HCT116 (cell line): ENCODE measurements around the gene CHD1. TPM values are rescaled to one million over a fixed set of nuclear protein-coding genes. Genes with fewer than 3 reads are reported as not detected.
A peak's percentile ranks its signal among the peaks of the same experiment; 100 is the strongest.

Experiments
- ATAC-seq: fragments of 200-7000 bp; cut with Tn5 transposase; 2 replicates; pipeline ENCODE4 v1.9.1; 2020; ENCODE audit warnings: mild to moderate bottlenecking, moderate library complexity
- BruUV-seq: library from RNA; stranded (reverse); fragments of 400-500 nt; replicated peaks from 2 replicates; lab custom pipeline; 2021; lab: Mats Ljungman, UMichigan
- CTCF ChIA-PET: fragments of 300-600 bp; sonication (Branson Sonifier 250); formaldehyde crosslinking; loops from one replicate; lab custom pipeline; 2021; ENCODE audit warnings: antibody characterized with exemption; lab: Charles Lee
- POLR2A ChIA-PET: fragments of 300-600, 350-600 bp; sonication (Branson Sonifier 250); formaldehyde crosslinking; loops from one replicate; lab custom pipeline; 2021; ENCODE audit warnings: antibody characterized with exemption; lab: Charles Lee
- RAD21 ChIA-PET, 2 experiments: fragments of 300-600 bp; sonication (Branson Sonifier 250); formaldehyde crosslinking; loops; one replicate each; lab custom pipeline; 2023; ENCODE audit warnings: low total read pairs in 2 of 2; ENCODE audit not compliant: uncharacterized antibody in 2 of 2, unreplicated experiment in 2 of 2, low non-redundant PET in 1 of 2; lab: Charles Lee
- DNase-seq: peaks from one replicate; pipeline ENCODE4 v3.0.0-alpha.2; 2010; ENCODE audit warnings: low read depth, low spot score
- H2AFZ ChIP-seq: fragments of 200-600 bp; shearing (Covaris generic), sonication (generic); 2 replicates; pipeline ENCODE4 v1.6.1; 2017; ENCODE audit warnings: low read depth, mixed run types, mixed read lengths, antibody characterized with exemption, low read length; ENCODE audit not compliant: poor library complexity, severe bottlenecking
- H3K27ac ChIP-seq: 2 replicates; pipeline ENCODE4 v1.5.1; 2012; ENCODE audit warnings: low read depth, low read length
- H3K27me3 ChIP-seq: fragments of 200-600 bp; sonication (generic); 2 replicates; pipeline ENCODE4 v1.6.1; 2016; ENCODE audit warnings: mixed run types, low read length, mixed read lengths; ENCODE audit not compliant: insufficient read depth
- H3K36me3 ChIP-seq, 2 experiments: fragments of 200-500 bp in 1 of 2; fragments of 200-600 bp in 1 of 2; sonication (Bioruptor generic) in 1 of 2; sonication (generic) in 1 of 2; 2 replicates each; pipeline versions ENCODE4 v1.5.1 to v1.6.1; 2014 to 2016; ENCODE audit warnings: low read length in 2 of 2, inconsistent platforms in 1 of 2, mixed read lengths in 1 of 2, mixed run types in 1 of 2; ENCODE audit not compliant: insufficient read depth in 2 of 2, control insufficient read depth in 1 of 2
- H3K4me1 ChIP-seq, 2 experiments: fragments of 200-600 bp in 1 of 2; sonication (generic) in 1 of 2; 2 replicates each; pipeline versions ENCODE4 v1.5.1 to v1.6.1; 2012 to 2017; ENCODE audit warnings: low read length in 2 of 2, inconsistent platforms in 1 of 2, mild to moderate bottlenecking in 1 of 2, mixed read lengths in 1 of 2, mixed run types in 1 of 2, moderate library complexity in 1 of 2; ENCODE audit not compliant: insufficient read depth in 2 of 2, control insufficient read depth in 1 of 2
- H3K4me2 ChIP-seq: fragments of 200-600 bp; sonication (generic); 2 replicates; pipeline ENCODE4 v1.6.1; 2017; ENCODE audit warnings: mixed run types, low read length, mixed read lengths
- H3K4me3 ChIP-seq, 2 experiments: fragments of 200-600 bp in 1 of 2; sonication (generic) in 1 of 2; replicated peaks in 1 of 2; 2 replicates each; pipeline ENCODE4 v1.5.1; 2011 to 2016; ENCODE audit warnings: low read length in 2 of 2, control low read depth in 1 of 2, low read depth in 1 of 2, mild to moderate bottlenecking in 1 of 2, mixed read lengths in 1 of 2, mixed run types in 1 of 2
- H3K79me2 ChIP-seq: fragments of 200-600 bp; sonication (generic); 2 replicates; pipeline ENCODE4 v1.6.1; 2017; ENCODE audit warnings: mild to moderate bottlenecking, mixed run types, low read length, moderate library complexity, mixed read lengths; ENCODE audit not compliant: insufficient read depth
- H3K9ac ChIP-seq: fragments of 200-600 bp; sonication (generic); 2 replicates; pipeline ENCODE4 v1.6.1; 2016; ENCODE audit warnings: low read length, mixed read lengths
- H3K9me2 ChIP-seq: fragments of 200-600 bp; sonication (generic), shearing (Covaris generic); 2 replicates; pipeline ENCODE4 v1.6.1; 2017; ENCODE audit warnings: mixed run types, mild to moderate bottlenecking, moderate library complexity; ENCODE audit not compliant: insufficient read depth
- H3K9me3 ChIP-seq, 2 experiments: fragments of 200-500 bp in 1 of 2; fragments of 200-600 bp in 1 of 2; sonication (Bioruptor generic) in 1 of 2; sonication (generic) in 1 of 2; 2 replicates each; pipeline ENCODE4 v1.6.1; 2014 to 2017; ENCODE audit warnings: low read length in 2 of 2, mixed read lengths in 2 of 2, inconsistent platforms in 1 of 2, low read depth in 1 of 2, mild to moderate bottlenecking in 1 of 2, mixed run types in 1 of 2, moderate library complexity in 1 of 2; ENCODE audit not compliant: control insufficient read depth in 1 of 2, insufficient read depth in 1 of 2
- H4K20me1 ChIP-seq: fragments of 200-600 bp; sonication (generic), shearing (Covaris generic); 2 replicates; pipeline ENCODE4 v1.6.1; 2017; ENCODE audit warnings: mixed run types, mild to moderate bottlenecking, moderate library complexity; ENCODE audit not compliant: insufficient read depth
- CEBPB ChIP-seq: IDR thresholded peaks from 2 replicates; pipeline ENCODE4 v1.6.1; 2012; ENCODE audit warnings: low read depth
- CTCF ChIP-seq, 3 experiments: fragments of 200-600 bp in 1 of 3; sonication (generic) in 1 of 3; IDR thresholded peaks in 2 of 3; conservative IDR thresholded peaks in 1 of 3; 2 replicates each; pipeline ENCODE4 v1.5.1; 2012 to 2017; ENCODE audit warnings: low read depth in 2 of 3, low read length in 2 of 3, antibody characterized with exemption in 1 of 3, borderline replicate concordance in 1 of 3, control low read depth in 1 of 3, mild to moderate bottlenecking in 1 of 3, mixed read lengths in 1 of 3, mixed run types in 1 of 3, moderate library complexity in 1 of 3; ENCODE audit not compliant: insufficient read depth in 1 of 3
- EGR1 ChIP-seq: IDR thresholded peaks from 2 replicates; pipeline ENCODE4 v1.6.1; 2012; ENCODE audit warnings: low read depth
- ELF1 ChIP-seq: IDR thresholded peaks from 2 replicates; pipeline ENCODE4 v1.6.1; 2012; ENCODE audit warnings: low read depth, borderline replicate concordance
- EZH2phosphoT487 ChIP-seq: fragments of 200-600 bp; IDR thresholded peaks from 2 replicates; pipeline ENCODE4 v1.6.1; 2018; ENCODE audit warnings: antibody characterized with exemption, borderline replicate concordance
- JUND ChIP-seq: IDR thresholded peaks from 2 replicates; pipeline ENCODE4 v1.6.1; 2012
- MAX ChIP-seq: IDR thresholded peaks from 2 replicates; pipeline ENCODE4 v1.6.1; 2012
- POLR2AphosphoS5 ChIP-seq: IDR thresholded peaks from 2 replicates; pipeline ENCODE4 v1.6.1; 2011; ENCODE audit warnings: mild to moderate bottlenecking, low read depth, low read length, moderate library complexity
- REST ChIP-seq: IDR thresholded peaks from 2 replicates; pipeline ENCODE4 v1.6.1; 2012; ENCODE audit warnings: low read depth
- SIN3A ChIP-seq: IDR thresholded peaks from 2 replicates; pipeline ENCODE4 v1.6.1; 2012; ENCODE audit warnings: low read depth
- SP1 ChIP-seq: IDR thresholded peaks from 2 replicates; pipeline ENCODE4 v1.6.1; 2012; ENCODE audit warnings: low read depth
- TCF7L2 ChIP-seq: IDR thresholded peaks from 2 replicates; pipeline ENCODE4 v1.7.0; 2011; ENCODE audit warnings: borderline replicate concordance, inconsistent platforms; ENCODE audit not compliant: insufficient read depth, insufficient read length; ENCODE audit errors: extremely low read depth
- ZFX ChIP-seq: fragments of 450-650 bp; IDR thresholded peaks from 2 replicates; pipeline ENCODE4 v1.6.1; 2017
- ZNF274 ChIP-seq: fragments of 200-500 bp; sonication (Bioruptor generic); IDR thresholded peaks from 2 replicates; pipeline ENCODE4 v1.6.1; 2014; ENCODE audit warnings: mild to moderate bottlenecking, low read depth, low read length, inconsistent platforms
- intact Hi-C: fragments of 100-400 bp; cut with micrococcal nuclease; formaldehyde crosslinking; loops from 2 replicates; pipeline ENCODE4 v1.10.0; 2022
- total RNA-seq: library from RNA; stranded (reverse); gene quantifications from one replicate; pipeline ENCODE4 v1.2.1, GENCODE V29; 2021; ENCODE audit not compliant: unreplicated experiment

Gene CHD1
- total RNA-seq, 1 experiment from 2014 or later: 43.9 TPM

GRCh38 chr5:98927242-98927988, 1.4 kb downstream of the CHD1 start:
- Histone ChIP-seq H3K79me2 (peaks cover 76% of the 10 kb centered on the region), H3K9me2 (no peaks in the 10 kb centered on the region), H3K9me3 (no peaks in the 10 kb centered on the region), H2AFZ (no peak overlapping the region), H4K20me1 (peaks cover 23% of the 10 kb centered on the region; the same call in 1 of the 2 replicates), H3K4me2 (peak overlapping the region; percentile 82), H3K4me3 (peak overlapping the region; percentile 83 to 88), H3K27me3 (no peaks in the 10 kb centered on the region), H3K27ac (peak overlapping the region; percentile 95), H3K4me1 (peaks cover 12 to 22% of the 10 kb centered on the region in 2 experiments), H3K36me3 (peaks cover 26 to 30% of the 10 kb centered on the region in 2 experiments; a peak in 3 of 4 replicates), H3K9ac (peak overlapping the region; percentile 90)
- DNase-seq (no peak), ATAC-seq (no peak)
- POLR2A ChIA-PET: no interaction called here
- BruUV-seq: TSS peak; percentile 42
- no peak for TF ChIP-seq ZFX
- TF ChIP-seq SIN3A: 0 out of 2 replicates have a peak, but pooled peaks have one; percentile 57
- 0 out of 2 replicates have a peak, but pooled peaks have one; percentile 34 for TF ChIP-seq POLR2AphosphoS5
- CTCF ChIA-PET: interaction anchor here (0.7 kb wide), 1 partner anchor 1035 kb away, joined by 3 read pairs; no protein-coding TSS in a partner anchor
- intact Hi-C loops: no loop called here
- RAD21 ChIA-PET: no interaction called here

GRCh38 chr5:98923966-98924365, 4.8 kb downstream of the CHD1 start:
- Histone ChIP-seq H2AFZ (no peak overlapping the region), H3K4me1 (peaks cover 5 to 13% of the 10 kb centered on the region in 2 experiments), H3K36me3 (peaks cover 36 to 55% of the 10 kb centered on the region in 2 experiments; a peak in 3 of 4 replicates), H3K9ac (no peak overlapping the region), H3K9me2 (no peaks in the 10 kb centered on the region), H3K4me2 (no peak overlapping the region), H3K4me3 (no peak overlapping the region), H3K27me3 (no peaks in the 10 kb centered on the region), H4K20me1 (peaks cover 27% of the 10 kb centered on the region; the same call in 1 of the 2 replicates), H3K79me2 (peaks cover 94% of the 10 kb centered on the region), H3K9me3 (no peaks in the 10 kb centered on the region), H3K27ac (no peak overlapping the region)
- no peak for ATAC-seq
- DNase-seq: no peak
- ChIA-PET CTCF (no interaction called here), POLR2A (no interaction called here), RAD21 (no interaction called here)
- no TSS peak for BruUV-seq
- intact Hi-C loops: no loop called here
- TF ChIP-seq EZH2phosphoT487 (no peak), JUND (no peak), TCF7L2 (no peak), EGR1 (no peak), ZNF274 (no peak), MAX (no peak), SP1 (no peak), ELF1 (no peak), CTCF (IDR thresholded peaks at IDR 0.05 in 2 of 3, conservative IDR thresholded peaks at IDR 0.05 in 1 of 3; ENCODE audit: borderline replicate concordance in 1 of 3, insufficient read depth in 1 of 3, low read depth in 2 of 3, low read length in 2 of 3) (no peak), CEBPB (no peak), REST (no peak)
